ENCODE measurements around the gene CAPN5.

DNA sequence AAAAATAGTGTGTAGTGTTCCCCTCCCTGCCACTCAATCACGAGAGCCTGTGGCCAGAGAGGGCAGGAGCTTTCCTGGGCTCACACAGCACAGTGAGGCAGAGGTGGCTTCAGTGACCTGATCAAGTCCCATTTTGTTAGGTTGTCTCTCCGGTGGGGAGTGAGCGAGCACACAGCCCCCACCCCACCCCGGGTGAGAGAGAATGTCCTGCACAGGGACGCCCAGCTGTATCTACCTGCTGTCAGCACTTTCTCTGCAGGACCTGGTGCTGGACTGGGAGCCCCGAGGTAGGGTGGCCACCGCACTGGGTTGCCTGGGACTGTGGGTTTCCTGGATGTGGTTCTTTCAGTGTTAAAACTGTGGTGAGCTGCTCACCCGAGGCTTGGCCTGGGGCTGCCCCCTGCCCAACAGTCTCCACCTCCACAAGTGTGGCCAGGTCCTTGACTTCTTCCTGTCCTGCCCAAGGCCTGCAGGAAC, 6.1 kb downstream of the CAPN5 start:
- no peak for TF ChIP-seq EZH2 (IDR thresholded peaks at IDR 0.05; ENCODE audit: insufficient read depth, poor library complexity, severe bottlenecking)
- no peak for TF ChIP-seq EZH2phosphoT487 (IDR thresholded peaks at IDR 0.05; ENCODE audit: insufficient read depth, low read depth)
